Heart right ventricle (tissue), 16 donors: ENCODE results near the gene SLC2A6. TPM values are rescaled to one million over a fixed set of nuclear protein-coding genes. Genes with fewer than 3 reads are reported as not detected.

Source experiments
- ATAC-seq, 8 donors: fragments of 200-7000 bp; cut with Tn5 transposase; one replicate each; pipeline ENCODE4 v1.9.1; 2020; ENCODE audit warnings: mild to moderate bottlenecking in 8 of 8, moderate library complexity in 8 of 8, moderate number of reproducible peaks in 1 of 8
- DNase-seq, 2 donors: peaks; one replicate each; pipeline ENCODE4 v3.0.0-alpha.2; 2020
- H3K27ac ChIP-seq, 10 donors: fragments of 200-600 bp; sonication (generic) in 2 of 10; one replicate each; pipeline versions ENCODE4 v1.5.0 to v1.8.0; 2020 to 2022; ENCODE audit warnings: mild to moderate bottlenecking in 3 of 10
- H3K27me3 ChIP-seq, 7 donors: fragments of 200-600 bp; one replicate each; pipeline ENCODE4 v1.8.0; 2021 to 2022; ENCODE audit warnings: mild to moderate bottlenecking in 2 of 7
- H3K36me3 ChIP-seq, 9 donors: fragments of 200-600 bp; sonication (generic) in 1 of 9; one replicate each; pipeline versions ENCODE4 v1.5.0 to v1.8.0; 2020 to 2022; ENCODE audit warnings: mild to moderate bottlenecking in 2 of 9
- H3K4me1 ChIP-seq, 9 donors: fragments of 200-600 bp; sonication (generic) in 1 of 9; one replicate each; pipeline versions ENCODE4 v1.5.0 to v1.8.0; 2020 to 2022; ENCODE audit warnings: mild to moderate bottlenecking in 4 of 9
- H3K4me3 ChIP-seq, 10 donors: fragments of 200-600 bp; sonication (generic) in 2 of 10; one replicate each; pipeline versions ENCODE4 v1.5.0 to v1.8.0; 2020 to 2022; ENCODE audit warnings: mild to moderate bottlenecking in 7 of 10, moderate library complexity in 2 of 10
- H3K9me3 ChIP-seq, 11 donors: fragments of 200-600 bp in 10 of 11; sonication (generic) in 2 of 11; one replicate each; pipeline versions ENCODE4 v1.5.0 to v1.8.0; 2013 to 2022; ENCODE audit warnings: mild to moderate bottlenecking in 2 of 11, control low read depth in 1 of 11, moderate library complexity in 1 of 11
- CTCF ChIP-seq, 9 donors: fragments of 200-600 bp; sonication (generic) in 2 of 9; IDR thresholded peaks; one replicate each; pipeline versions ENCODE4 v1.5.0 to v1.8.0; 2021 to 2022; ENCODE audit warnings: antibody characterized with exemption in 9 of 9, mild to moderate bottlenecking in 5 of 9, moderate library complexity in 1 of 9
- WGBS, 2 donors: extraction: QIAGEN DNeasy Blood & Tissue Kit; methylation state at CpG; one replicate each; pipeline ENCODE4 v1.1.7; 2013; ENCODE audit warnings: inconsistent platforms in 1 of 2; 5-methylcytosine and 5-hydroxymethylcytosine counted together
- intact Hi-C, 10 donors: fragments of 100-400 bp; cut with DNase I; formaldehyde crosslinking; loops; one replicate each; pipeline versions ENCODE4 v1.11.1 to v1.14.2; 2022
- polyA plus RNA-seq, 2 donors: library from polyadenylated mRNA; stranded (reverse); fragments of 200-250 nt; gene quantifications; one replicate each; pipeline ENCODE4 v1.2.3, GENCODE V29; 2013
- total RNA-seq, 10 donors: library from RNA; stranded (reverse); fragmentation: NEBNext Ultra II Directional in 3 of 10; extraction: Animal tissue kit (Norgen Biotek cat#: 25700) in 3 of 10; gene quantifications; one replicate each; pipeline versions ENCODE4 v1.2.1 to v1.2.4, GENCODE V29; 2021 to 2023
- donor health status: Arrhythmogenic right ventricular cardiomyopathy.
- donor health status: ischemic (EF 13 %, LVEDD 7.1; RV severe dilation, severe dysfunction).
- donor health status: healthy with polysubstance abuse.
- donor health status: DM: no; HTN: yes; CAD: no.
- donor health status: DM: no; HTN: no; CAD: no.
- donor health status: ischemic (EF 25% LVEDD 6.9; RV normal size, moderate dysfunction).
- donor health status: ischemic (EF 25% LVEDD 5.7; RV mildly dilated, moderate dysfunction).
- donor health status: healthy.
- donor health status: DM: yes; HTN: yes; CAD: no.
- donor health status: Ischemic cardiomyopathy.
- donor health status: ischemic (EF 35%, LVEDD 5.7; RV mildly dilated, moderate dysfunction).
- donor health status: nonischemic (EF 11% LVEDD 7.7; RV severe dilation, severe dysfunction).
- donor health status: DM: yes; HTN: yes; CAD: no.
- donor health status: PGD.
- donor health status: ischemic (EF 29% LVEDD 5.4; RV normal size, mild dysfunction).
- donor health status: nonischemic (EF 23%, LVEDD 6.1; RV moderate dilation, normal function).

SLC2A6 gene
- total and polyA plus RNA-seq, 12 donors = 1.3 to 7.0 (median 2.5) TPM

DNA sequence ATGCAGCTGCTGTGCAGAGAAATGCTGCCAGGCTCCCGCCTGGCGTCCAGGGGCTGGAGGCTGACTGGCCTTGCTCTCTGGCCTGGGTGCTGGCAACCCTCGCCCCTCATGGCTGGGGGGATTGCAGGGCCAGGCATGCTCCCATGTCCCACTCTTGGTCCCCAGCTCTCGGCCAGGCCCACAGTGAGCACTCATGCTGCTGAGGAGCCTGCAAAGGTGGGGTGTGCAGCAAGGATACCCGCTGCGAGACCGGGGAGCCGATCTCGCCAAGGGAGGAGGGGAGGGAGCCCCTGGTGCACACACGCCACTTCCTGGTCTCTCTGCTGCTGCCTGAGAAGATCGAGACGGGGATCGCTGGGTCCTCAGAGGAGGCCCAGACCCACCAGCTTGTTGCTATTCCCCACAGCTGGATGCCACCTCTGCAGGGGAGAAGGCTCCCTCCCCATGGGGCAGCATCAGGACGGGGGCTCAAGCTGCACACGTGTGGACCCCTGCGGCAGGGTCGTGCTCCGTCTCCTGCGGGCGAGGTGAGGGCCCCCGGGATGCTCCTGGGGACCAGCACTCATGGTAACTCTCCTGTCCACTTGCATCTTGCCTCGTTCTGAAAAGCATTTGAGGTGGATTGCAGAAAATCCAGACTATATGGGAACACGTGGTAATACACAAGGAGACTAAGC is 33.5 kb downstream of the SLC2A6 start:
- intact Hi-C loops = no loop called here
- H3K4me3 ChIP-seq = no peak overlapping the region
- no peaks in the 10 kb centered on the region for H3K9me3 ChIP-seq
- H3K27me3 ChIP-seq = no peaks in the 10 kb centered on the region
- no peak for ATAC-seq
- 84 to 85% methylated on average over 22 to 23 of the region's 23 CpGs for WGBS, 2 donors
- H3K36me3 ChIP-seq = no peaks in the 10 kb centered on the region
- H3K4me1 ChIP-seq = no peaks in the 10 kb centered on the region
- no peak overlapping the region for H3K27ac ChIP-seq
- TF ChIP-seq CTCF (IDR thresholded peaks at IDR 0.05) = no peak
- no peak for DNase-seq

DNA sequence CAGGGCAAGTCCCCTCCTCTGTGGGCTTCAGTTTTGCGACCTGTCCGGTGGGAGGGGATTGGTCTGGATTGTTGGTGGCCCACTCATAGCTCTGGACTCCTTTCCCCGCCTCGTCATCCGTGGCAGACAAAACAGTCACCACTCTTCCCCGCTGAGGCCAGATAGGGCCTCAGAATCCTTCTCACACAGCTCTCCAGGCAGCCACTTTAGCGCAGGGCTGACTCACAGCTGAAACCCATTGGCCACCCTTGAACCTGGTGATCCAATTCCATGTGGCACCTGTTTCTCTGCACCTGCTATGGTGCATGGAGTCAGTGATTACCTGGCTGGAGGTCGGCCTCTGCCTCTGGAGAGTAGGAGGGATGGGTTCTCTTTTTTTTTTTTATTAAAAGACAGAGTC is 34.9 kb downstream of the SLC2A6 start:
- intact Hi-C loops = no loop called here
- no peaks in the 10 kb centered on the region for H3K36me3 ChIP-seq
- no peak overlapping the region for H3K27ac ChIP-seq
- no peaks in the 10 kb centered on the region for H3K4me1 ChIP-seq
- TF ChIP-seq CTCF (IDR thresholded peaks at IDR 0.05) = no peak
- no peaks in the 10 kb centered on the region for H3K9me3 ChIP-seq
- WGBS, 2 donors = 81% methylated on average over 8 of the region's 8 CpGs
- no peak for DNase-seq
- no peaks in the 10 kb centered on the region for H3K27me3 ChIP-seq
- no peak overlapping the region for H3K4me3 ChIP-seq
- no peak for ATAC-seq

DNA sequence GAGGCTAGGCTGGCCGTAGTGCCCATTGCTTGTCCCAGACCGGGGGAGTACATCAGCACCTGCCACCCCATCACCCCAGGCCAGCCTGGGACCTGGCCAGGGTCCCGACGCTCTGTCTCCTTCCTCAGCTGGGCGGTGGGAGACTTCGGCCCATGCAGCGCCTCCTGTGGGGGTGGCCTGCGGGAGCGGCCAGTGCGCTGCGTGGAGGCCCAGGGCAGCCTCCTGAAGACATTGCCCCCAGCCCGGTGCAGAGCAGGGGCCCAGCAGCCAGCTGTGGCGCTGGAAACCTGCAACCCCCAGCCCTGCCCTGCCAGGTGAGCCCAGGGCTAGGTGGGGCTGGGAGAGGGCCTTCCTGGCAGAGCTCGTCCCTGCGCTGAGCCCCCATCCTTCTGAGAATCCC is 35.7 kb downstream of the SLC2A6 start:
- H3K4me3 ChIP-seq = no peak overlapping the region
- no peak for ATAC-seq
- WGBS, 2 donors = 88 to 91% methylated on average over 15 of the region's 15 CpGs
- H3K27me3 ChIP-seq = no peaks in the 10 kb centered on the region
- H3K9me3 ChIP-seq = no peaks in the 10 kb centered on the region
- intact Hi-C loops = no loop called here
- H3K27ac ChIP-seq = no peak overlapping the region
- TF ChIP-seq CTCF (IDR thresholded peaks at IDR 0.05) = no peak
- no peaks in the 10 kb centered on the region for H3K36me3 ChIP-seq
- H3K4me1 ChIP-seq = no peaks in the 10 kb centered on the region
- no peak for DNase-seq

DNA sequence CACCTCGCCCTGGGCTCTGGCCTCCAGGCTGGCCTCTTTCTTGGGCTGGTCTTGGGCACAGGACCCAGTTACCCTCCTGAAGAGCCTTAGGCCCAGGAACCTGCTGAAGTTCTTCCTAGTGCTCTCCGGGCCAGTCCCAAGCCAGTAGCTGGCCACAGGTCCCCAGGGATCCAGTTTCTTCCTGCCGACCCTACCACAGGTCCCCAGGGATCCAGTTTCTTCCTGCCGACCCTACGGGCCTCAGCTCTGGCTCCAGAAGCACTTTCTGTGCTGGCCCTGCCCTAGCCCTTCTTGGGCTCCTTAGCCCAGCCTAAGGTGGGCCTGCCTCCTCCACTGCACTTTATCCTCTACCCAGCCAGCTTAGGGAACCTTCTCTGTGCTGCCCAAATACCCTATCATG is 37.3 kb downstream of the SLC2A6 start:
- H3K4me3 ChIP-seq = no peak overlapping the region
- no peaks in the 10 kb centered on the region for H3K27me3 ChIP-seq
- H3K27ac ChIP-seq = no peak overlapping the region
- intact Hi-C loops = no loop called here
- 47 to 67% methylated on average over 5 of the region's 5 CpGs for WGBS, 2 donors
- H3K36me3 ChIP-seq = no peaks in the 10 kb centered on the region
- DNase-seq (no peak), ATAC-seq (no peak)
- no peaks in the 10 kb centered on the region for H3K4me1 ChIP-seq
- H3K9me3 ChIP-seq = no peaks in the 10 kb centered on the region
- TF ChIP-seq CTCF (IDR thresholded peaks at IDR 0.05) = no peak
